ENCODE results near the gene YIF1A.
A peak's percentile ranks its signal among the peaks of the same experiment; 100 is the strongest.
"Not testable (repeated sequence)": the region's sequence is repeated elsewhere in the genome, so short reads cannot be mapped to it uniquely, and the experiment has no call there.

The YIF1A gene

GRCh38 chr11:66329165-66329673 is 40.3 kb upstream of the YIF1A start:
- Mint-ChIP-seq H3K27ac (no peak overlapping the region), H3K36me3 (ENCODE audit: low read depth) (no peaks in the 10 kb centered on the region), H3K27me3 (no peaks in the 10 kb centered on the region), H3K4me1 (peaks cover 38% of the 10 kb centered on the region), H3K9me3 (no peaks in the 10 kb centered on the region), H3K4me3 (no peak overlapping the region)
- no peak for ATAC-seq
- DNase-seq = no peak

GRCh38 chr11:66328302-66329144 is 39.6 kb upstream of the YIF1A start:
- peak overlapping the region; percentile 5 for H3K4me3 Mint-ChIP-seq
- H3K4me1 Mint-ChIP-seq = peaks cover 38% of the 10 kb centered on the region
- no peaks in the 10 kb centered on the region for H3K36me3 Mint-ChIP-seq (ENCODE audit: low read depth)
- no peaks in the 10 kb centered on the region for H3K9me3 Mint-ChIP-seq
- peak overlapping the region; percentile 63 for H3K27ac Mint-ChIP-seq
- DNase-seq (peak; percentile 87), ATAC-seq (peak; percentile 83)
- H3K27me3 Mint-ChIP-seq = no peaks in the 10 kb centered on the region

GRCh38 chr11:66328031-66328301 is 39.0 kb upstream of the YIF1A start:
- DNase-seq (peak; percentile 33), ATAC-seq (peak; percentile 31)
- Mint-ChIP-seq H3K27ac (peak overlapping the region; percentile 63), H3K36me3 (ENCODE audit: low read depth) (no peaks in the 10 kb centered on the region), H3K4me3 (no peak overlapping the region), H3K9me3 (no peaks in the 10 kb centered on the region), H3K4me1 (peaks cover 38% of the 10 kb centered on the region), H3K27me3 (no peaks in the 10 kb centered on the region)

- Mint-ChIP-seq H3K36me3 (ENCODE audit: low read depth) (no peaks in the 10 kb centered on the region), H3K27ac (peak overlapping the region; percentile 63), H3K4me3 (peak overlapping the region; percentile 1), H3K9me3 (no peaks in the 10 kb centered on the region), H3K27me3 (no peaks in the 10 kb centered on the region), H3K4me1 (peaks cover 38% of the 10 kb centered on the region)
- DNase-seq = no peak
- ATAC-seq = no peak
These were observed 38.5 kb upstream of the YIF1A start for GRCh38 chr11:66327171-66328030.

GRCh38 chr11:66326261-66327111 is 37.5 kb upstream of the YIF1A start:
- ATAC-seq (peak; percentile 21), DNase-seq (peak; percentile 51)
- Mint-ChIP-seq H3K4me3 (no peak overlapping the region), H3K9me3 (no peaks in the 10 kb centered on the region), H3K36me3 (ENCODE audit: low read depth) (no peaks in the 10 kb centered on the region), H3K27ac (peak overlapping the region; percentile 32), H3K27me3 (no peaks in the 10 kb centered on the region), H3K4me1 (peaks cover 38% of the 10 kb centered on the region)

- DNase-seq (no peak), ATAC-seq (no peak)
- Mint-ChIP-seq H3K36me3 (ENCODE audit: low read depth) (no peaks in the 10 kb centered on the region), H3K27ac (no peak overlapping the region), H3K4me3 (no peak overlapping the region), H3K4me1 (peaks cover 38% of the 10 kb centered on the region), H3K9me3 (no peaks in the 10 kb centered on the region), H3K27me3 (no peaks in the 10 kb centered on the region)
These were observed 36.3 kb upstream of the YIF1A start for GRCh38 chr11:66325263-66325671.

- H3K27ac Mint-ChIP-seq = no peak overlapping the region
These were observed 35.7 kb upstream of the YIF1A start for GRCh38 chr11:66324664-66325063.

GRCh38 chr11:66323684-66324083 is 34.7 kb upstream of the YIF1A start:
- Mint-ChIP-seq H3K27ac (no peak overlapping the region), H3K27me3 (no peaks in the 10 kb centered on the region), H3K9me3 (no peaks in the 10 kb centered on the region), H3K36me3 (ENCODE audit: low read depth) (no peaks in the 10 kb centered on the region), H3K4me3 (no peak overlapping the region), H3K4me1 (peaks cover 44% of the 10 kb centered on the region)
- DNase-seq = no peak
- no peak for ATAC-seq

More at GRCh38 chr11:66324664-66325063, 35.7 kb upstream of the YIF1A start:
- ATAC-seq = no peak
- Mint-ChIP-seq H3K4me3 (no peak overlapping the region), H3K27me3 (no peaks in the 10 kb centered on the region), H3K36me3 (ENCODE audit: low read depth) (no peaks in the 10 kb centered on the region), H3K9me3 (no peaks in the 10 kb centered on the region), H3K4me1 (peaks cover 41% of the 10 kb centered on the region)
- no peak for DNase-seq

- no peak for DNase-seq
These were observed 33.9 kb upstream of the YIF1A start for GRCh38 chr11:66322732-66323427.

GRCh38 chr11:66321606-66322005 is 32.7 kb upstream of the YIF1A start:
- Mint-ChIP-seq H3K36me3 (ENCODE audit: low read depth) (no peaks in the 10 kb centered on the region), H3K4me3 (no peak overlapping the region), H3K27me3 (no peaks in the 10 kb centered on the region), H3K27ac (no peak overlapping the region), H3K4me1 (peaks cover 42% of the 10 kb centered on the region), H3K9me3 (no peaks in the 10 kb centered on the region)
- DNase-seq = no peak
- ATAC-seq = no peak

More at GRCh38 chr11:66322732-66323427, 33.9 kb upstream of the YIF1A start:
- H3K9me3 Mint-ChIP-seq = no peaks in the 10 kb centered on the region
- no peak for ATAC-seq
- H3K36me3 Mint-ChIP-seq (ENCODE audit: low read depth) = no peaks in the 10 kb centered on the region
- H3K4me3 Mint-ChIP-seq = no peak overlapping the region
- H3K4me1 Mint-ChIP-seq = peaks cover 44% of the 10 kb centered on the region
- no peaks in the 10 kb centered on the region for H3K27me3 Mint-ChIP-seq
- no peak overlapping the region for H3K27ac Mint-ChIP-seq

GRCh38 chr11:66320748-66321147 is 31.8 kb upstream of the YIF1A start:
- ATAC-seq; H3K27me3 Mint-ChIP-seq; H3K27ac Mint-ChIP-seq; H3K4me3 Mint-ChIP-seq; H3K36me3 Mint-ChIP-seq (ENCODE audit: low read depth); DNase-seq; H3K9me3 Mint-ChIP-seq: not testable (repeated sequence)
- H3K4me1 Mint-ChIP-seq = peaks cover 41% of the 10 kb centered on the region

- H3K9me3 Mint-ChIP-seq; H3K36me3 Mint-ChIP-seq (ENCODE audit: low read depth); ATAC-seq; DNase-seq; H3K4me3 Mint-ChIP-seq; H3K27ac Mint-ChIP-seq; H3K27me3 Mint-ChIP-seq: not testable (repeated sequence)
- peaks cover 43% of the 10 kb centered on the region for H3K4me1 Mint-ChIP-seq
These were observed 31.3 kb upstream of the YIF1A start for GRCh38 chr11:66320289-66320688.

- H3K36me3 Mint-ChIP-seq (ENCODE audit: low read depth) = peaks cover 1% of the 10 kb centered on the region
- peak overlapping the region; percentile 74 for H3K4me3 Mint-ChIP-seq
- peaks cover 55% of the 10 kb centered on the region for H3K4me1 Mint-ChIP-seq
- H3K9me3 Mint-ChIP-seq = no peaks in the 10 kb centered on the region
- ATAC-seq (no peak), DNase-seq (no peak)
- no peaks in the 10 kb centered on the region for H3K27me3 Mint-ChIP-seq
- peak overlapping the region; percentile 94 for H3K27ac Mint-ChIP-seq
These were observed 29.6 kb upstream of the YIF1A start for GRCh38 chr11:66318600-66318970.
